GM12875 (cell line): ENCODE data around the gene UIMC1.

Source experiments
- H3K4me3 ChIP-seq: one replicate; pipeline ENCODE4 v1.5.1; 2011; ENCODE audit warnings: low read depth, low read length, control low read depth
- TF ChIP-seq, protein P1 (sequence below): IDR thresholded peaks from 2 replicates; pipeline ENCODE4 v1.5.1; 2011; ENCODE audit warnings: low read depth, mild to moderate bottlenecking, control low read depth, inconsistent platforms, low read length, moderate library complexity, borderline replicate concordance; ENCODE audit not compliant: insufficient read depth

Gene UIMC1

DNA sequence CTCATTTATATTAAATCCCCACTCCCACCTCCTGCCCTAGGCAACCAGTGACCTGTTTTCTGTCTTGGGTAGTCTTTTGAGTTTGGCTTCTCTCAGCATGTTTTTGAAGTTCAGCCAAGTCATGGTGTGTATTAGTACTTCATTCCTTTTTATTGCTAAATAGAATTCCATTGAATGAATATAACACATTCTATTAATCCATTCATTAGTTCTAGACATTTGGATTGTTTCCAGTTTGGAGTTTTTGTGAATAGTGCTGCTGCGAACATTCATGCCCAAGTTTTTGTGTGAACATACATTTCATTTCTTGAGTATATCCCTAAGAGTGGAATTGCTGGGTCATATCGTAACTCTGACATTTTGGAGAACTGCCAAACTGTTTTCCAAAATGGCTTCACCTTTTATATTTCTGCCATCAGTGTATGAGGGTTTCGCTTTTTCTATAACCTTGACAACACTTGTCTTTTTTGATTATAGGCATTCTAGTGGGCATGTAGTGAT, 18.6 kb upstream of the UIMC1 start:
- TF ChIP-seq, protein P1, sequence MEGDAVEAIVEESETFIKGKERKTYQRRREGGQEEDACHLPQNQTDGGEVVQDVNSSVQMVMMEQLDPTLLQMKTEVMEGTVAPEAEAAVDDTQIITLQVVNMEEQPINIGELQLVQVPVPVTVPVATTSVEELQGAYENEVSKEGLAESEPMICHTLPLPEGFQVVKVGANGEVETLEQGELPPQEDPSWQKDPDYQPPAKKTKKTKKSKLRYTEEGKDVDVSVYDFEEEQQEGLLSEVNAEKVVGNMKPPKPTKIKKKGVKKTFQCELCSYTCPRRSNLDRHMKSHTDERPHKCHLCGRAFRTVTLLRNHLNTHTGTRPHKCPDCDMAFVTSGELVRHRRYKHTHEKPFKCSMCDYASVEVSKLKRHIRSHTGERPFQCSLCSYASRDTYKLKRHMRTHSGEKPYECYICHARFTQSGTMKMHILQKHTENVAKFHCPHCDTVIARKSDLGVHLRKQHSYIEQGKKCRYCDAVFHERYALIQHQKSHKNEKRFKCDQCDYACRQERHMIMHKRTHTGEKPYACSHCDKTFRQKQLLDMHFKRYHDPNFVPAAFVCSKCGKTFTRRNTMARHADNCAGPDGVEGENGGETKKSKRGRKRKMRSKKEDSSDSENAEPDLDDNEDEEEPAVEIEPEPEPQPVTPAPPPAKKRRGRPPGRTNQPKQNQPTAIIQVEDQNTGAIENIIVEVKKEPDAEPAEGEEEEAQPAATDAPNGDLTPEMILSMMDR, result no peak
- no peak overlapping the region for H3K4me3 ChIP-seq

DNA sequence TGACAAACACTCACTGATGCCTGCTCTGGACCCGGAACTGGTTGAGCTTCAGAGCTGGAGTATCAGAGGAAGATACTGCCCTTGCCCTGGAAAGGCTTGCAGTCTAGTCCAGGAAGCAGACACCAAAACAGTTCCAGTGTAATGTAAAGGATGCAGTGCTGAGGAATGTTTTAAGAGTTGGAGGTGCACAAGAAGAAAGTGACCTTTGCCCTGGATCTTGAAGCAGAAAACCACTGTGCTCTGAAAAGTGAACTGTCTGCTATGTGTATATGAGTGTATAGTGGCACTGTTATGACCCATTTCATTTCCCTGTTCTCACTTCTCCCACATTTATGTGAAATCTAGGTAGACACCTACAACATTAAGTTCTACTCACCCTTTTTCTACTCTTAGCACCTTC, 18.0 kb upstream of the UIMC1 start:
- TF ChIP-seq, protein P1, result no peak
- H3K4me3 ChIP-seq, result no peak overlapping the region

DNA sequence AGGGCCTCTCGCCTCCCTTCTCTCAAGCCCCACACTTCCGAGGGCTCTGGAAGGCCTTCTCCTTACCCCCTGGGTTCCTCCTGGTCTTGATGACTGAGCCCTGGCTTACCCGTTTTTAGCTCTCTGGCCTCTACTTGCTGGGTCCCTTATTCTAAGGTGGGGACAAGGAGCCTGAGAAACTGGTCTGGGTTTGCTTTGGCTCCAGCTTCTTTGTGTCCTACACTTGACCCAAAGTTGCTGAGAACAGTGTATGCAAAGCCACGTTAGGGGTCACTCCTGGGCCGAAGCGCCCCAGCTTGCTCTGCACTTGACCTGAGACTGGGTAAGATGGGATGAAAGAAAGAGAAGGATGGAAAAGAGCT, 16.7 kb upstream of the UIMC1 start:
- peak overlapping the region; percentile 90 for H3K4me3 ChIP-seq
- TF ChIP-seq, protein P1, result no peak

DNA sequence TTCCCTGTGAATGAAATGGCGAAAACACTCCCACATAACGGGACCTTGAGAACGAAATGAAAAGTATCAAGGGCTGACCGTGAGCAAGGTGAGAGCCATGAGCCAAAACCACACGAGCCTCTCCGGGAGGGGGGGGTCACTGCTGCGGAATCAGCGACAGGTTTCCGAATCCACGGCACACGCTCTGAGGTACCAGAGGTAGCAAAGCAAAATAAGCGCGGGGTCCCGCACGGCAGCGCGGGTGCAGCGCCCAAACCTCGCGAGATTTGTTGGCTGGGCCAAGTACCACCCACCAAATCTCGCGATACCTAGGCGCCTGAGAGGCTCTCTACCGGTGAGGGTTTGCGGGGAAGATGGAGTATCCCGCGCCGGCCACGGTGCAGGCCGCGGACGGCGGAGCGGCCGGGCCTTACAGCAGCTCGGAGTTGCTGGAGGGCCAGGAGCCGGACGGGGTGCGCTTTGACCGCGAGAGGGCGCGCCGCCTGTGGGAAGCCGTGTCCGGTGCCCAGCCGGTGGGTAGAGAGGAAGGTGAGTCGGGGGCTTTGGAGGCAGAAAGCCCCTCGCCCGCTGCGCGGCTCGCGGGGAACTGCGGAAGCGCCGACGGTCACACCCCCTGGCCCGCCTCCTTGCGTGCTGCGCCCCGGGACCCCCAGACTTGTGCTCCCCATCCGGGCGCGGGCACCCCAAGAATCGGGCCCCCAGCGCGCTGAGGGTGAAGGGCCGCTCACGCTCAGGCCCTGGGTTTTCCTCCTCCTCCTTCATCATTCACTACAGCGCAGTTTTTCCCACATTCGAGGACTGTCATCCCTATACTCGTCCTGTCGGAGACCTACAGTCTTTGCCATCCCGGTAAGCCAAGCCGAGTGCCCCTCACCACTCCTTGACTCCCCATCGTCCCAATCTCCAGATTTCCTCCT, 16.1 kb upstream of the UIMC1 start, which contains the start of gene ZNF346:
Gene ZNF346, plus strand, starts transcription at position 311 of the 917 bp plus-strand sequence. Its CDS starts 43 bp downstream, at position 354.
- TF ChIP-seq, protein P1, result peak; percentile 48
- peak within 1 kb of the TSS; percentile 90 for H3K4me3 ChIP-seq

DNA sequence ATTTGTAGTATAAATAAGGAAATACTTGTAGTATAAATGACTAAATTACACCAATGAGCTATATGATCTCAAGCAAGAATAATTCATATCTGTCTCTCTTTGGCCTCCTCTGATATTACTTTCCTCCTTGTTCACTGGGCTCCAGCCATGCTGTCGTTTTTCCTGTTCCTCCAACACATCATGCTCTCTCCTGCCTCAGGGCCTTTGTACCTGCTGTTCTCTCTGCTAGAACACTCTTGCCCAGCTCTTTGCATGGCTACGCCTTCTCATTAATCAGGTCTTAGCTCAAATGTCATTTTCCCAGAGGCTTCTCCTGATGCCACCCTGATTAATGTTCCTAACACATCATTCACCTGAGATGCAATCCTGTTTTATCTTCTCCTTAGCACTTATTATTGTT, 13.5 kb upstream of the UIMC1 start:
- no peak overlapping the region for H3K4me3 ChIP-seq
- TF ChIP-seq, protein P1, result no peak

DNA sequence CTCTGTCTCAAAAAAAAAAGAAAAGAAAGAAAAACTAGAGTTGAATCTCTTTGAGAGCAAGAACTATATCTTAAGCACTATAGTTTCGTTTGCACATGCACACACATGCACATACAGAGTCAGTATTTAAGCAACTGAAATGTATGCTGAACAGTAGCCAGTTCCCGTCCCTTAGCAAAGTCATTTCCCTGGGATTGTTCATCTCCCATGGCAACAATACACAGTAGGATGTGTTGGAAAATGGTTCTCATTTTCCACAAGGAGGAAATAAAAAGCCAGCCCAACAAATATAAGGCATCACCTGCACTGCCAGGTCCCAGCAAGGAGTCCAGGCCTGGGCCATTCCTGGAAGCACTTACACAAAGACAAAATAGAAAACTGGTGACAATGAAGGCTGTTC, 11.8 kb upstream of the UIMC1 start:
- H3K4me3 ChIP-seq, result no peak overlapping the region
- TF ChIP-seq, protein P1, result no peak

DNA sequence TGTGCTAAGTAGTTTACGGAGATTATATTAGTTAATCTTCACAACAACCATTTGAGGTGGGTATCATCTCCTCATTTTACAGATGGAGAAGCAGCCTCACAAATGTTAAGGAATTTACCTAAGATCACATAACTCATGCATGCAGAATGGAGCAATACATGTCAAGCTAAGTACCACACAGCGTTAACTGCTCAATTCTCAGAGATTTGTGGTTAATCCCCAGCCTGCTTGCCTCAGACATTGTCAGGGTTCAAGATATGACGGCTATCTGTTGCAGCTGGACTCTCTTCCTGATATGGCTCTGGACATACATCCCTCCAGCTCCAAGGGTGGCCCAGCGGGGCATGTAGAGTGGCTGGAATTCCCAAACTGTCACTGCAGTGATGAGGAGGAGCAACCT, 8.6 kb upstream of the UIMC1 start:
- TF ChIP-seq, protein P1, result no peak

More for the DNA sequence above, 8.6 kb upstream of the UIMC1 start:
- H3K4me3 ChIP-seq, result no peak overlapping the region
